Activated T-cell treated with anti-CD3 and anti-CD28 coated beads, Interleukin-2, amount 50 U/mL, for 4 hours (primary cell): ENCODE measurements around the gene HESX1. TPM values are rescaled to one million over a fixed set of nuclear protein-coding genes. Genes with fewer than 3 reads are reported as not detected.

ENCODE experiments used
- total RNA-seq, 3 donors: library from RNA; stranded (reverse); gene quantifications; one replicate each; pipeline ENCODE4 v1.2.1, GENCODE V29; 2021

HESX1 gene
- total RNA-seq, 3 donors from 2014 or later = not detected

Other genes starting within 250 kb of the HESX1 start
- not detected for gene SPATA12, start 139.3 kb downstream of the HESX1 start, total RNA-seq
- gene IL17RD, start 34.6 kb downstream of the HESX1 start, total RNA-seq = under 1 TPM in 2 of 3 donors, not detected in 1; 0.05 to 0.11 TPM
- 10 to 100 TPM; 24.2 to 29.1 (median 26.2) TPM for gene APPL1, start 27.8 kb upstream of the HESX1 start, total RNA-seq
- gene ASB14, start 92.7 kb upstream of the HESX1 start, total RNA-seq = not detected